HepG2 (cell line): ENCODE measurements around the gene WWTR1. TPM values are rescaled to one million over a fixed set of nuclear protein-coding genes. Genes with fewer than 3 reads are reported as not detected.
A peak's percentile ranks its signal among the peaks of the same experiment; 100 is the strongest.

ENCODE experiments used
- ATAC-seq: fragments of 200-7000 bp; cut with Tn5 transposase; 3 replicates; pipeline ENCODE4 v1.9.1; 2020; ENCODE audit warnings: mild to moderate bottlenecking, moderate library complexity
- BruUV-seq: library from RNA; stranded (reverse); fragments of 400-500 nt; replicated peaks from 2 replicates; lab custom pipeline; 2021; lab: Mats Ljungman, UMichigan
- CTCF ChIA-PET: fragments of 300-600 bp; formaldehyde crosslinking; extraction: SDS; loops from one replicate; lab custom pipeline; 2021; ENCODE audit warnings: low total read pairs, inconsistent platforms, low intra/inter-chr PET ratio; lab: Yijun Ruan, JAX
- POLR2A ChIA-PET: fragments of 350-600 bp; sonication (Branson Sonifier 250); formaldehyde crosslinking; loops from one replicate; lab custom pipeline; 2020; ENCODE audit warnings: antibody characterized with exemption, inconsistent platforms; lab: Yijun Ruan, JAX
- DNase-seq: peaks from one replicate; pipeline ENCODE4 v3.0.0-alpha.2; 2015; ENCODE audit warnings: low spot score
- FAIRE-seq: peaks from 3 replicates; lab custom pipeline; 2011; peaks lifted over from hg19 to GRCh38; lab: Jason Lieb, UNC
- H2AFZ ChIP-seq: one replicate; pipeline ENCODE4 v1.6.1; 2011; ENCODE audit warnings: low read length, inconsistent platforms
- H3K27ac ChIP-seq: fragments of 300-600 bp; 3 replicates; pipeline ENCODE4 v1.8.0; 2011; ENCODE audit warnings: mixed run types, mild to moderate bottlenecking, mixed read lengths, low read length, inconsistent platforms; ENCODE audit not compliant: insufficient read depth; ENCODE audit errors: extremely low read length
- H3K27me3 ChIP-seq, 2 experiments: fragments of 200-600 bp in 1 of 2; 2 replicates in 1 of 2; 3 replicates in 1 of 2; pipeline versions ENCODE4 v1.6.0 to v1.8.0; 2011; ENCODE audit warnings: low read length in 2 of 2, mild to moderate bottlenecking in 2 of 2, moderate library complexity in 2 of 2, inconsistent platforms in 1 of 2; ENCODE audit not compliant: insufficient read depth in 2 of 2, control insufficient read depth in 1 of 2
- H3K36me3 ChIP-seq, 2 experiments: fragments of 200-600 bp in 1 of 2; replicated peaks in 1 of 2; 2 replicates in 1 of 2; 3 replicates in 1 of 2; pipeline versions ENCODE4 v1.5.1 to v1.8.0; 2011; ENCODE audit warnings: low read length in 2 of 2, inconsistent platforms in 1 of 2; ENCODE audit not compliant: insufficient read depth in 2 of 2, control insufficient read depth in 1 of 2
- H3K4me1 ChIP-seq: 2 replicates; pipeline ENCODE4 v1.5.1; 2012; ENCODE audit warnings: low read length, inconsistent platforms; ENCODE audit not compliant: insufficient read depth
- H3K4me2 ChIP-seq: 2 replicates; pipeline ENCODE4 v1.6.0; 2011; ENCODE audit warnings: low read depth, low read length, inconsistent platforms
- H3K4me3 ChIP-seq, 3 experiments: fragments of 200-600 bp in 1 of 3; sonication (generic), shearing (Covaris generic) in 1 of 3; replicated peaks in 1 of 3; 2 replicates each; pipeline ENCODE4 v1.5.1; 2011 to 2016; ENCODE audit warnings: low read length in 3 of 3, inconsistent platforms in 2 of 3, low read depth in 2 of 3, mild to moderate bottlenecking in 2 of 3, control low read depth in 1 of 3, mixed read lengths in 1 of 3; ENCODE audit not compliant: insufficient read depth in 1 of 3
- H3K79me2 ChIP-seq: one replicate; pipeline ENCODE4 v1.6.1; 2011; ENCODE audit warnings: low read length, inconsistent platforms; ENCODE audit not compliant: insufficient read depth
- H3K9ac ChIP-seq: 2 replicates; pipeline ENCODE4 v1.6.0; 2011; ENCODE audit warnings: mild to moderate bottlenecking, low read depth, low read length, inconsistent platforms; ENCODE audit not compliant: insufficient read depth
- H3K9me3 ChIP-seq: 2 replicates; pipeline ENCODE4 v1.5.1; 2012; ENCODE audit warnings: mild to moderate bottlenecking, low read length
- H4K20me1 ChIP-seq: 2 replicates; pipeline ENCODE4 v1.6.0; 2011; ENCODE audit warnings: inconsistent platforms, mild to moderate bottlenecking, low read length, moderate library complexity; ENCODE audit not compliant: insufficient read depth
- BCL6 ChIP-seq: IDR thresholded peaks from 2 replicates; pipeline ENCODE4 v1.6.1; 2016; ENCODE audit warnings: missing genetic modification reagents, missing compliant biosample characterization
- EED ChIP-seq: sonication (generic); formaldehyde crosslinking; IDR thresholded peaks from 2 replicates; pipeline ENCODE4 v1.5.0; 2020; ENCODE audit warnings: mild to moderate bottlenecking, missing genetic modification reagents
- SALL1 ChIP-seq: sonication (generic); formaldehyde crosslinking; IDR thresholded peaks from 2 replicates; pipeline ENCODE4 v1.8.0; 2022; ENCODE audit warnings: mild to moderate bottlenecking, missing genetic modification reagents
- THAP11 ChIP-seq: IDR thresholded peaks from 2 replicates; pipeline ENCODE4 v1.6.1; 2016; ENCODE audit warnings: missing biosample characterization, missing genetic modification reagents
- ZFP36 ChIP-seq: fragments of 150-350 bp; IDR thresholded peaks from 2 replicates; pipeline ENCODE4 v1.6.1; 2018; ENCODE audit warnings: borderline replicate concordance, low read length, low read depth; ENCODE audit not compliant: partially characterized antibody
- ZNF629 ChIP-seq: sonication (generic); formaldehyde crosslinking; conservative IDR thresholded peaks from 2 replicates; pipeline ENCODE4 v1.5.0; 2020; ENCODE audit warnings: missing genetic modification reagents
- WGBS: methylation state at CpG from one replicate; pipeline ENCODE4 v1.1.6; 2017; ENCODE audit warnings: low lambda C conversion rate; 5-methylcytosine and 5-hydroxymethylcytosine counted together
- in situ Hi-C: cut with HindIII; loops from 2 replicates; pipeline ENCODE4 v1.10.0; 2017; ENCODE audit warnings: low pct_unique_long_range_greater_than_20kb; ENCODE audit not compliant: extremely low pct_ligation_motif_present
- intact Hi-C: fragments of 100-400 bp; cut with micrococcal nuclease; formaldehyde crosslinking; loops from one replicate; pipeline ENCODE4 v1.10.0; 2022; ENCODE audit not compliant: unreplicated experiment
- polyA plus RNA-seq, 8 experiments: library from polyadenylated mRNA; depleted of rRNA in 3 of 8; stranded (reverse) in 7 of 8; unstranded in 1 of 8; fragments of >200 nt; fragmentation: Illumina TruSeq in 4 of 8; extraction: Trizol in 4 of 8; gene quantifications; 2 replicates each; pipeline versions ENCODE4 v1.2.1 to v1.2.3, GENCODE V29; 2011 to 2016; ENCODE audit warnings: low read depth in 4 of 8, missing spikeins in 1 of 8, mixed read lengths in 1 of 8; ENCODE audit not compliant: insufficient read depth in 1 of 8
- total RNA-seq, 5 experiments: library from RNA; depleted of rRNA; stranded (reverse); fragments of >200 nt; fragmentation: Illumina TruSeq; extraction: Trizol; gene quantifications; 2 replicates each; pipeline ENCODE4 v1.2.3, GENCODE V29; 2016; ENCODE audit warnings: low read depth in 1 of 5
- TF ChIP-seq, protein P1 (sequence below): sonication (generic); formaldehyde crosslinking; IDR thresholded peaks from 2 replicates; pipeline ENCODE4 v1.8.0; 2022; ENCODE audit warnings: mild to moderate bottlenecking, missing genetic modification reagents, moderate library complexity
- TF ChIP-seq, protein P2 (sequence below): sonication (generic); formaldehyde crosslinking; IDR thresholded peaks from 2 replicates; pipeline ENCODE4 v1.4.0; 2020; ENCODE audit warnings: missing genetic modification reagents
- TF ChIP-seq, protein P3 (sequence below): sonication (generic); formaldehyde crosslinking; IDR thresholded peaks from 2 replicates; pipeline ENCODE4 v1.4.0; 2020; ENCODE audit warnings: missing genetic modification reagents; ENCODE audit errors: not compliant biosample characterization
- TF ChIP-seq, protein P4 (sequence below): sonication (generic); formaldehyde crosslinking; IDR thresholded peaks from 2 replicates; pipeline ENCODE4 v1.5.1; 2020; ENCODE audit warnings: mild to moderate bottlenecking, missing genetic modification reagents, moderate library complexity

Gene WWTR1
- total and polyA plus RNA-seq, 2 of the 13 experiments (the other 11 are each of a cell fraction or from before 2014, with no cell fraction given): 19.7 to 139 TPM

DNA sequence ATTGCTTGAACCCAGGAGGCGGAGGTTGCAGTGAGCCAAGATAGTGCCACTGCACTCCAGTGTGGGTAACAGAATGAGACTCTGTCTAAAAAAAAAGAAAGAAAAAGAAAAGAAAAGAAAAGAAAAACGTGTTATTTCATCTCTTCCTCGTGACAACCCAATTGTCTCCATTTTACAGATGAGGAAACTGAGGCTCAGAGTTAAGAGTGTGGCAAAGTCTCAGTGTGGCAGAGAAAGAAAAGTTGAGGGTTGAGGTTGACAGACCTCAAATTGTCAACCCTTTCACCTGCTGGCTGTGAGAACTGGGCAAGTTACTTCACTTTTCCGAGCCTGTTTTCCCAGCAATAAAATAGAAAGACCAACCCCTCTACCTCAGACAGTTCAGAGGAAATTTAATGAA, 123.7 kb downstream of the WWTR1 start:
- H3K4me3 ChIP-seq: no peak overlapping the region
- ChIA-PET CTCF (no interaction called here), POLR2A (no interaction called here)
- H3K36me3 ChIP-seq: peaks cover 13 to 68% of the 10 kb centered on the region in 2 experiments
- no peaks in the 10 kb centered on the region for H3K9me3 ChIP-seq
- peaks cover 47% of the 10 kb centered on the region for H3K4me1 ChIP-seq
- FAIRE-seq (no peak), DNase-seq (no peak), ATAC-seq (no peak)
- no peak overlapping the region for H3K4me2 ChIP-seq
- WGBS: 86% methylated on average over 4 of the region's 4 CpGs
- no peak overlapping the region for H2AFZ ChIP-seq
- no peak overlapping the region for H3K9ac ChIP-seq
- peaks cover 33% of the 10 kb centered on the region for H3K79me2 ChIP-seq
- in situ Hi-C loops: no loop called here
- no peaks in the 10 kb centered on the region for H3K27me3 ChIP-seq
- TF ChIP-seq ZFP36 (no peak), ZNF629 (CRISPR knock-in tag) (peak; percentile 68), EED (CRISPR knock-in tag) (no peak)
- intact Hi-C loops: loop anchor here (5.0 kb wide), 1 partner anchor 218 kb away; the partner anchor contains the start of gene COMMD2
- H3K27ac ChIP-seq: no peak overlapping the region
- peaks cover 44% of the 10 kb centered on the region for H4K20me1 ChIP-seq
- BruUV-seq: no TSS peak

DNA sequence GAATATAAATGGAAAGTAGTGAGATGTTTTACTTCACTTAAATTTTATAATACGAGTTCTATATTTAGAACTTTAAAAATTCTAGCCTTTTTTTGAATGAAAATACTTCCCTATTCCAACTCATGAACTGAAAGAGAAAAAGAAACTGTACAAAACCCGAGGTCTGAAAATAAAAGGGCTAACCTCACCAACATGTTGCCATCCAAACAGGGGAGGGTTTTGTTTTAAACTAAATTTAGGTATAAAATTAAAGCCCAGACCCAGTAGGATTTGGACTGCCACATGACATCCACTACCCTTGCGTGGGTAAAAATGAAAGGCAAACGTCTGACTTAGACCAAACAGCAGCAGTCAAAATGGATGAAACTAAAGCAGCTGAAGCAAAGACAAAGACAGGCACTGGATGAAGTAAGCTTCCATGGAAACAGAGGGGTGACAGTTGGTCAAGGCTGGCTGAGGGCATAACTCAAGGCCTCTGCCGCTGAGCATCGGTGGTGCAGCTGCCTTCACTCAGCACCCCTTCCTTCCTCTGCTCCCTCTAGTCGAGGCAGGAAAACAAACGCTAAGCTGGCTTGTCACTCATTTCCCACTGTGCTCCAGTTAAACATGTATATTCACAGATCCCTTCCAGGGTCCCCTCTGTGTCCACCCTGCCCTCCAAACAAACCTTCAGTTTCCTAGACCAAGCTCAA, 125.2 kb downstream of the WWTR1 start:
- Histone ChIP-seq H3K4me2 (no peak overlapping the region), H3K9me3 (no peaks in the 10 kb centered on the region), H3K4me1 (peaks cover 59% of the 10 kb centered on the region), H4K20me1 (peaks cover 58% of the 10 kb centered on the region), H3K79me2 (peaks cover 26% of the 10 kb centered on the region), H3K36me3 (peaks cover 10 to 67% of the 10 kb centered on the region in 2 experiments), H2AFZ (no peak overlapping the region), H3K27me3 (no peaks in the 10 kb centered on the region), H3K9ac (no peak overlapping the region), H3K4me3 (no peak overlapping the region), H3K27ac (peak overlapping the region; percentile 9)
- no peak for FAIRE-seq
- no TSS peak for BruUV-seq
- POLR2A ChIA-PET: no interaction called here
- intact Hi-C loops (loop anchor here (5.0 kb wide), 1 partner anchor 220 kb away; the partner anchor contains the start of gene COMMD2), in situ Hi-C loops (no loop called here)
- ATAC-seq: peak; percentile 65
- no peak for DNase-seq
- CTCF ChIA-PET: interaction anchor here (0.8 kb wide), 1 partner anchor 185 kb away, joined by 3 read pairs; no protein-coding TSS in a partner anchor
- 70% methylated on average over 8 of the region's 8 CpGs for WGBS
- TF ChIP-seq SALL1 (CRISPR knock-in tag) (0 out of 2 replicates have a peak, but pooled peaks have one; percentile 21), BCL6 (CRISPR knock-in tag) (no peak), THAP11 (CRISPR knock-in tag) (no peak)
- TF ChIP-seq, protein P1, sequence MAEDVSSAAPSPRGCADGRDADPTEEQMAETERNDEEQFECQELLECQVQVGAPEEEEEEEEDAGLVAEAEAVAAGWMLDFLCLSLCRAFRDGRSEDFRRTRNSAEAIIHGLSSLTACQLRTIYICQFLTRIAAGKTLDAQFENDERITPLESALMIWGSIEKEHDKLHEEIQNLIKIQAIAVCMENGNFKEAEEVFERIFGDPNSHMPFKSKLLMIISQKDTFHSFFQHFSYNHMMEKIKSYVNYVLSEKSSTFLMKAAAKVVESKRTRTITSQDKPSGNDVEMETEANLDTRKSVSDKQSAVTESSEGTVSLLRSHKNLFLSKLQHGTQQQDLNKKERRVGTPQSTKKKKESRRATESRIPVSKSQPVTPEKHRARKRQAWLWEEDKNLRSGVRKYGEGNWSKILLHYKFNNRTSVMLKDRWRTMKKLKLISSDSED (CRISPR knock-in tag): no peak
- TF ChIP-seq, protein P2, sequence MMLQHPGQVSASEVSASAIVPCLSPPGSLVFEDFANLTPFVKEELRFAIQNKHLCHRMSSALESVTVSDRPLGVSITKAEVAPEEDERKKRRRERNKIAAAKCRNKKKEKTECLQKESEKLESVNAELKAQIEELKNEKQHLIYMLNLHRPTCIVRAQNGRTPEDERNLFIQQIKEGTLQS (CRISPR knock-in tag): no peak
- TF ChIP-seq, protein P3, sequence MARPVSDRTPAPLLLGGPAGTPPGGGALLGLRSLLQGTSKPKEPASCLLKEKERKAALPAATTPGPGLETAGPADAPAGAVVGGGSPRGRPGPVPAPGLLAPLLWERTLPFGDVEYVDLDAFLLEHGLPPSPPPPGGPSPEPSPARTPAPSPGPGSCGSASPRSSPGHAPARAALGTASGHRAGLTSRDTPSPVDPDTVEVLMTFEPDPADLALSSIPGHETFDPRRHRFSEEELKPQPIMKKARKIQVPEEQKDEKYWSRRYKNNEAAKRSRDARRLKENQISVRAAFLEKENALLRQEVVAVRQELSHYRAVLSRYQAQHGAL: no peak
- TF ChIP-seq, protein P4, sequence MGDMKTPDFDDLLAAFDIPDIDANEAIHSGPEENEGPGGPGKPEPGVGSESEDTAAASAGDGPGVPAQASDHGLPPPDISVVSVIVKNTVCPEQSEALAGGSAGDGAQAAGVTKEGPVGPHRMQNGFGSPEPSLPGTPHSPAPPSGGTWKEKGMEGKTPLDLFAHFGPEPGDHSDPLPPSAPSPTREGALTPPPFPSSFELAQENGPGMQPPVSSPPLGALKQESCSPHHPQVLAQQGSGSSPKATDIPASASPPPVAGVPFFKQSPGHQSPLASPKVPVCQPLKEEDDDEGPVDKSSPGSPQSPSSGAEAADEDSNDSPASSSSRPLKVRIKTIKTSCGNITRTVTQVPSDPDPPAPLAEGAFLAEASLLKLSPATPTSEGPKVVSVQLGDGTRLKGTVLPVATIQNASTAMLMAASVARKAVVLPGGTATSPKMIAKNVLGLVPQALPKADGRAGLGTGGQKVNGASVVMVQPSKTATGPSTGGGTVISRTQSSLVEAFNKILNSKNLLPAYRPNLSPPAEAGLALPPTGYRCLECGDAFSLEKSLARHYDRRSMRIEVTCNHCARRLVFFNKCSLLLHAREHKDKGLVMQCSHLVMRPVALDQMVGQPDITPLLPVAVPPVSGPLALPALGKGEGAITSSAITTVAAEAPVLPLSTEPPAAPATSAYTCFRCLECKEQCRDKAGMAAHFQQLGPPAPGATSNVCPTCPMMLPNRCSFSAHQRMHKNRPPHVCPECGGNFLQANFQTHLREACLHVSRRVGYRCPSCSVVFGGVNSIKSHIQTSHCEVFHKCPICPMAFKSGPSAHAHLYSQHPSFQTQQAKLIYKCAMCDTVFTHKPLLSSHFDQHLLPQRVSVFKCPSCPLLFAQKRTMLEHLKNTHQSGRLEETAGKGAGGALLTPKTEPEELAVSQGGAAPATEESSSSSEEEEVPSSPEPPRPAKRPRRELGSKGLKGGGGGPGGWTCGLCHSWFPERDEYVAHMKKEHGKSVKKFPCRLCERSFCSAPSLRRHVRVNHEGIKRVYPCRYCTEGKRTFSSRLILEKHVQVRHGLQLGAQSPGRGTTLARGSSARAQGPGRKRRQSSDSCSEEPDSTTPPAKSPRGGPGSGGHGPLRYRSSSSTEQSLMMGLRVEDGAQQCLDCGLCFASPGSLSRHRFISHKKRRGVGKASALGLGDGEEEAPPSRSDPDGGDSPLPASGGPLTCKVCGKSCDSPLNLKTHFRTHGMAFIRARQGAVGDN (CRISPR knock-in tag): peak; percentile 22; the same call in 1 of the 2 replicates
